NCI-H774 (cell line): Measurements from ENCODE around the gene HEATR1.

ENCODE experiments used
- DNase-seq: peaks from one replicate; lab custom pipeline; 2025; lab: John Stamatoyannopoulos, UW

Gene HEATR1

DNA sequence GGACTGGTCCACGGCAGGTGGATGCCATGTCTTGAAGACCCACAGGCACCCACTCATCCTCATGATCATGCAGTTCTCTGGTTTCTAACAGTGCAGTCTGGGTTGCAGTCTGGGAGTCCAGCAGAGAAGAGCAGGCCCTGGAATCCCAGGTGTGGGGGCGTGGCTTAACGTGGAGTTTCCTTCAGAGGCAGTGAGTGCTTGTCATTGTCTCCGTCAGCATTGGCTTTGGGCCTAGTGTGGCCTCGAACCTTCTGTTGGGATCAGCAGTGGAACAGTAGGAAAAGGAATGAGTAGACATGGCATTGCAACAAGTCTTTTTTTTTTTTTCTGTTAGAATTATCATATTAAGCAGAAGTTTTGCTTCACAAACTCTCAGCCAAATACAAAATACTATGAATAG lies 67.8 kb downstream of the HEATR1 start:
- DNase-seq = no peak

DNA sequence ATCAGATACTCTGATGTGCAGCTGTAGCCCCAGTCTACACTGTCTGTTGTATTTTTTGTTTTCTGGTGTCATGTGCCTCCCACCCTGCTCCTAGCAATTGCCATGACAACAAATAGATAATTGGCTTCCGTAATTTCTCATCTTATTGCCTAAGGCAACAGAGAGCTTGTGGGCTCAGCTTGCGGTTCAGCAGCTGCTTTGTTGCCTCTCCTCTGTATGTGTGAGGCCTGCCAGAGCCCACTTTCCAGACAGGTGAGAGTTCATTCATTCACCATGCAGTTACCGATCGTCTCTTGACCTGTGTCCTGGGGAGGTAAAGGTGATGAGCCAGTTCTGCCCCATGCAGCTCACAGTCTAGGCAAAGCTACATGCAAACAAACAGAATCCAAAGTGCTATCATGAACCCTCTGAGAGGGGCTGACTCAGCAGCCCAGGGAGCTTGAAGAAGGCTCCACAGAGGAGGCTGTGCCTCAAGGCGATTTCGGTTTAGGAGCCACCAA lies 68.6 kb downstream of the HEATR1 start:
- DNase-seq = peak; percentile 63

DNA sequence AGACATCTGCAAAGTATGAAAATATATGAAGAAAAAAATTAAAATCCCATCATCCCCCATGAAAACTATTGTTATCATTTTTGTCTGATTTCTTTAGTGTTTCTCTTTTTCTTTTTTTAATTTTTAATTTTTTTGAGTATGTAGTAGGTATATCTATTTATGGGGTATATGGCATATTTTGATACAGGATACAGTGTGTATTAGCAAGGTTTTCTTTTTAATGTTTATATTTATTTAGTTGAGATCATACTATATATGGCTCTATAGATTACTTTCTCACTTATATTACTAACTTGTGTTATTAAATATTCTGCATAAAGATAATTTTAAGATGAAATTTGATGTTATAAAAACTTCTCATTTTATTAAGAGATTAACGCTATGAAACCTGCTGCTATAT lies 69.1 kb downstream of the HEATR1 start:
- no peak for DNase-seq

DNA sequence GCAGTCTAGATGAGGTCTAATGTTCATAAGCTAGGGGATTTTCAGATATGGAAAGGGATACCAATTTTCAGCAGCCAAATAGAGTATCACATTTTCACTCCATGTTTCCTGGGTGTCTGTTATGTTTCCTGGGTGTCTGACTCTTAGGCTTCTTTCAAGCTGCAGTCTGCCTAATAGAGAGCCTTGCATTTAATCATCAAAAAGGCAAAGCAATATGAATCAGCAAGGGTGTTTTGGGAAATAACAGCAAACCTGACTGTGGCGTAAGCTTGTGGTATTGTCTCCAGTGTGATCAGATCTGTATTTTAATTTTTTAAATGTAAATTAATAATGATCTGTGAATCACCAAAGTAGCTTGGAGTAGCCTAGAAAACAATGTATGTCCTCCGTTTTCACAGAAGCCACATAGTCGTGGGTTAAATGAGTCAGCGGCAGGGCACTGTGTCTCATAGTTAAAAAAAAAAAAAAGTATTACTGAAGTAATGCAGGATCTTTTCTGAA lies 70.1 kb downstream of the HEATR1 start:
- no peak for DNase-seq

DNA sequence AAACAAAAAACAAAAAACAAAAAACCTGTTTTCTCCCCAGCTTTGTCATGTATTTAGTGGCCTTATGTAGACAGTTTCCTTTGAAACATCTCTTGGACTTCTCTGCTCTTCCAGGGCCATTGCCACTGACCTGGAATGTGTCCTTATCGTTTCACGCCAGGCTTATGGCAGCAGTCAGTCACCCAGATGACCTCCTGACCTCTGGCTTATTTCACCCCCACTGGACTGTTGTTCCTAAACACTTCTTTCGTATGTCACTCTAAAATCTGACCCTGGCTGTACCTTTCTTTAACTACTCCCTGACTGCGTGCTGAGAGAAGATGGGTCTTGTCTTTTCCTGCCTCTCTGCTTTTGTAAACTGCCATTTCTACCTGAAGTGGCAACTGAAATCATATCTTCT lies 71.5 kb downstream of the HEATR1 start:
- DNase-seq = no peak

DNA sequence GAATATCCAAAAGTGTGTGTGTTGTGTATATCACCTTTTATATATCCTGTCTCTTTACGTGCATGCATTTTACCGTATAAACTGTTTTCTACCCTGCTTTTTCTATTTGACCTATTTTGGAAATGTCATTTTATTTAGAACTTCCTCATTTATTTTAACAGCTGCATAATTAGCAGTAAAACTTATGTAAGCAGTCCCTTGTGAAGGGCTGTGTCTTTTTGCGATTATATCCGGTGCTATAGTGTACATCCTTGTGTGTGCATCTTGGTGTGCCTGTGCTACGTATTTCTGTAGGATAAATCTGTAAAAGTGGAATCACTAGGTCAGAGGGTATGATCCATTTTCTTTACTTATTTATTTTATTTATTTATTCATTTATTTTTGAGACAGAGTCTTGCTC lies 73.4 kb downstream of the HEATR1 start:
- DNase-seq = no peak

DNA sequence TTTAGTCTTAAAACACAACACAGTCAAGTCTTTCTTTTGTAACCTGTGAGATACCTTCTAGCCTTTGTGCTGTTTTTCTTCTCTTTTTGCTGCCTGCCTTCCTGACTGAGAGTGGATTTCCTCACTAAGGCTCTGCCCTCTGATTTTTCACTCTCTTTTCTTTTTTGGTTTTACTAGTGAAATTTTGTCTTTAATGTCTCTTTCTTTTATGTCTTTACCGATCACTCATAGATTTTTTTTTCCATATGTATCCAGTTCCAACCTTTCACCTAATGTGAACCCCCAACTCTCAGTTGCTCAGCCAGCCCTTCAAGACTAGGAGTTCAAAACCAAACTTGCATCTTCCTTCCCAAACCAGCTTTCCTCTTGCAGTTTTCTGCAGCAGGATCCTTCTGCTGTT lies 74.0 kb downstream of the HEATR1 start:
- DNase-seq = no peak

DNA sequence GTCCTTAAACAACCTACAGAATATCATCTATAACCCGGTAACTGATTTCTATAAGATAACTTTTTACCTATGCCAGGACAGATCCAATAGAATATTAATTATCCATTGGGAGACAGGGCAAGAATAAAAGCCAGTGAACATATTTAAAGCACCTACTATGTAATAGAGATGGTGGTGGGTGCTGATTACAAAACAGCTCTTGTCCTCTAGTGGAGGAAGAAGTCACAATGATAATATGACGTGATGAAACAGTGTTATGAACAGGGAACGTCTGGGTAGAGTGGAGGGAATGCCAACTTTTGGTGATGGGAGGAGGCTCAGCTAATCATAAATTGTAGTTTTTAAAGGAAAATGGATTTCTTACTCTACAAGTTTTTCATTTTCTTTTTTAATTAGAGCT lies 78.2 kb downstream of the HEATR1 start:
- no peak for DNase-seq

DNA sequence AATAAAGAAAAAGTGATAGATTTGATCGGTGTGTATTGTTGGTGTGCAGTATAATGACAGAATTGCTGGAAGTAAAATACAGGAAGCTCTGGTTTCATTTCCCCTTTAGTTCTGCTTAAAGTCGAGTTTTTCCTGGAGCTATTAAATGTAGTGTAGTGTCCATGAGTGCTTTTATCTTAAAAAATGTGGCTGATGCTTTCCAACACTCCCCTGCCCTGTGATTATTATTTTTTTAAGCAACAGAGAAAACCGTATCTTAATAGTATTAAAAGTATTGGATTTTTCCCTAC lies 79.5 kb downstream of the HEATR1 start:
- DNase-seq = no peak

DNA sequence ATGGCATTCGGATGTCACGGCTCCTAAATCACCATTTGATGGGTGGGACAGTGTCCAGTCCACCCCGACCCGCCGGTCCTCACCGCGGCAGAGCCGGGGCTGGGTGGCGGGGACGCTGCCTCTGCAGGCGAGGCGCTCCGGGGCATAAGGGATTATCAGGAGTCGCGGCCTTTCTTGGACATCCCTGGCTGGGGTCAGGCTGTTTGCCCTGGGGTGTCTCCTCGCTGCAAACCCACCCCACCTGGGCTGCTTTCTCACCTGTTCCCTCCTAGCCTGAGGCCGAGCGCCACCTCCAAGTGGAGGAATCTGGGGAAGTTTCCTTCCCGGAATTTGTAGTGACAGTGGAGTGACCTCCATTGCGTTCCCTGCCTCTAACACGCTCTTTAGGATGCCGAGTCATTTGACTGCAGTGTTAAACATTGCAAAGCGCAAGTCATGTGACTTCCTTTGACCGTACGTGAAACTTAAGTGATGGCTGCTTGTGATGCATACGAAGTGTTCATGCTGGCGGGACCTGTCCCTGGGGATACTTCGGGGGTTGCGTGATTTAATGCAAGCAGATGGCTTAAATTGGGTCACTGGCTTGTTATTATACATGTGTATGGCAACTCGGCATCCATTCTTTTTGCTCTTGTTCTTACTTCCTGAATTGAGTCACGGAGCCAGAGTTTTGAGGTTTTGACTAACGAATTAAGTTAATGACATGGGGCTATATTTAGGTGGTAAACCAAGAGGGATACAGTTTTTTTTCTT lies 80.0 kb downstream of the HEATR1 start:
- peak; percentile 77 for DNase-seq

DNA sequence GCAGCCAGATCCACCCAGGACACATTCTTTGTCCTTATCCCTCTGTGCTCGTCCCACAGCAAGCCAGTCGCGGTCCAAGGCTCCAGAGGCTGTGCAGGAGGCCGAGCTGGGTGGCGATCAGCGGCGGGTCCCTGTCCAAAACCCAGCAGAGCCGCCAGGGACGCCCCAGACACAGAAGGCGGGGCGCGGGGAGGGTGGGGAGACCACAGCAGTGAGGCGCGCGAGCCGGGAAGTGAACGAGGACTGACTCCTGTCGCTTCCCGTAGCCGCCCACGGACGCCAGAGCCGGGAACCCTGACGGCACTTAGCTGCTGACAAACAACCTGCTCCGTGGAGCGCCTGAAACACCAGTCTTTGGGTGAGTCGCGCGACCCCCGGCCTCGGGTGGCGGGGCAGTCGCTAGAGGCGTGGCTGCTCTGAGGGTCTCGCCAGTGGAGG lies 80.6 kb downstream of the HEATR1 start, which contains the start of gene LGALS8:
Gene LGALS8, plus strand, starts transcription at position 279 of the 438 bp plus-strand sequence. CDS start 2,089 bp downstream, outside the sequence.
- DNase-seq = peak; percentile 84

DNA sequence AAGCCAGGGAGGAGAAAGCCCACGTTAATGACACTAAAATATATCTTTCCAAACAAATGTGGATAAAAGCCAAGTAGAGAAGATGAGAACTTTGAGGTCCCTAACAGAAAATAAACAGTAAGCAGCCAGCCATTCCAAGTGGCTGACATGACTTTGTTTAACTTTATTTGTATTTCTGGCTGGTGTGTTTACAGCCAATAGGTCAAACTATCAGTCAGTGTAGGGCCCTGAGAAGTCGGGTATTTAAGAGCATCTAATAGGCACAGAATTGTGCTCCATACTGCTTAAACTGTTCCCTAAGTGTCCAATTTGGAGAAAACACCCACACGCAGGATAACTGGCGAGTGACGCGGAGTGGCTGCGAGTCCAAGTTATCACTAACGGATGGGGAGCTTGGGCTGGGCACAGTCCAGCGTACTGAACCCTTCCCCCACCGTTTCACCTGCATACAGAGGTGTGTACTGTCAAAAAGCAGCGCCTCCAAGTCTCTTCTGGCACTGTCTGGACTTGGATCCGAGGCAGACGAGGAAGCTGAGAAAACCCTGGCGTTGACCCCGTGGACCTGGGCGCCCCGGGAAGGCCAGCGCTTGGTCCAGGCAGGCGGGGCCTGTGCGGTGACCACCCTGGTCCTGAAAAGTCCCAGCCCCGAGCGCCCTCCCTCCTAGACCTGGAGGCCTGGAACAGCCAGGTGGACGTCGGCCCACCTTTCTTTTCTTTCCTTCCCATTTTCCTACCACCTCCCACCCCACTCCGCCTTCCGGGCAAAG lies 81.2 kb downstream of the HEATR1 start:
- DNase-seq = peak; percentile 43

DNA sequence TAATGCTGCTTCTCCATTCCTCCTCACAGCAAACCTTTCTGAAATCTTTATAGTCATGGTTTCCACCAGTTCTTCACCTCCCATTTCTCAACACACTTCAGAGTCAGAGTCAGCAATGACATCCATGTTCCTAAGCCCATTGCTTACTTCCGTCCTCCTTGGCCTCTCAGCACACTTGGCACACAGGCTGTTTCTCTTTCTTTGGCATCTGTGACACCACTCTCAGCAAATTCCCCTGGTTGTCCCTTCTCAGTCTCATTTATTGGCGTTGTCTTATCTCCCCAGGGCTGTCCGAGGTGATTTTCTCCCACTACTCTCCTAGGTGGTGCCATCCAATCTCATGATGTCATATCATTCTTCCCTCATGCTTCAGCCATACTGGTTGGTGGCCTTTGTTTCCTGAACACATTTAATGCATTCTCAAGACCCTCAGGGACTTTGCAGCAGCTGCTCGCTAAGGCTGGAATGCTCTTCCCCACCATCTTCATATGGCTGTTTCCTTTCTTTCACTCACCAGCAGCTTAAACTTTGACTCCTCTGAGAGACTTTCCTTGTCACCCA lies 83.8 kb downstream of the HEATR1 start:
- no peak for DNase-seq

DNA sequence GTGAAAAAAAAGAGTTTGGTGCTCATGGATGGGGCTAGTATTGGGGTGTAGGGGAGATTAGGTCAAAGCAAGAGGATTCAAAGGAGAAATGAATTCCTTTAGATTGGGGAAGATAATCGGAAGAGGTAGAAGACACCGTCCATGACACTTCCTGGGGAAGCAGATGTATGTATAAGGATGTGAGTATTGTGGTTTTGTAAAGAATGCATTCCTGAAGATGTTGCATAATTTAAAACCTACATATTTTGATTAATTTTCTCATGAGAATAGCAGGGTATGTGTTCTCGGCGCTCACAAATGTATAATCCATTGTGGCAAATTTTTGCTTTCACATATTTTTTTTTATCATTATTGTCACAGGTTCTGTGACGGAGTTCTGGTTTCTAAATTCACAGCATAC lies 86.0 kb downstream of the HEATR1 start:
- DNase-seq = no peak

DNA sequence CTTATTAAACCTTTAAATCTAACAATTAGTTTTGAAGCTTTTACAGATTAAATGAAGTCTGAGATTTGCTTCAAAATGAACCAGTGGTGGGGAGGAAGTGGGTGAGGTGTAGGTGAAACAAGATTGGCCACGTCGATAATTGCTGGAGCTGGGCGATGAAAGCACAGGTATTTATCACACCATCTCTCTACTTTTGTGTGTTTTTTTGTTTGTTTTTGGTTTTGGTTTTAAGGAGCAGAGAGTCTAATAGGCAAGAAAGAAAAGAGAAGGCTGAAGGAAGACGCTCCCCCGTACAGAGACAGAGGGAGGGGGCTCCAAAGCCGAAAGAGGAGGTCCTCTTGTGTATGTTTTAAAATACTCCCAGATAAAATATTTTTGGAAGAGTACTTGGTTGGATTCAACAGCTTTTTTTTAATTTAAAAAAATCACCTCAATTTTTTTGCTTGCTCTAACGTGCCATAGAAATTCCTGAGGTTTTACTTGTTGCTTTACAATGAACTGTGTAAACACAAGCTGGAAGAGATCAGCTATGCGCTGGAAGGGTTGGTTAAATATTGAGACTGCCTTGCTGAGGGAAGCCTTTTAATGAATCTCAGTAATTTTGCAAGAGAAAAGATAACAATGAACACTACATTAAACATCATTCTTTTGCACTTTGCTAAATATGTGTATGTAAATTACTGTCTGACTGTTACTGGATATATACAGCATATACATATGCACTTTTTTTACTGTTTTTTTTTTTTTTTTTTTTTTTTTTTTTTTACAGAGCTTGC lies 87.2 kb downstream of the HEATR1 start:
- peak; percentile 36 for DNase-seq

DNA sequence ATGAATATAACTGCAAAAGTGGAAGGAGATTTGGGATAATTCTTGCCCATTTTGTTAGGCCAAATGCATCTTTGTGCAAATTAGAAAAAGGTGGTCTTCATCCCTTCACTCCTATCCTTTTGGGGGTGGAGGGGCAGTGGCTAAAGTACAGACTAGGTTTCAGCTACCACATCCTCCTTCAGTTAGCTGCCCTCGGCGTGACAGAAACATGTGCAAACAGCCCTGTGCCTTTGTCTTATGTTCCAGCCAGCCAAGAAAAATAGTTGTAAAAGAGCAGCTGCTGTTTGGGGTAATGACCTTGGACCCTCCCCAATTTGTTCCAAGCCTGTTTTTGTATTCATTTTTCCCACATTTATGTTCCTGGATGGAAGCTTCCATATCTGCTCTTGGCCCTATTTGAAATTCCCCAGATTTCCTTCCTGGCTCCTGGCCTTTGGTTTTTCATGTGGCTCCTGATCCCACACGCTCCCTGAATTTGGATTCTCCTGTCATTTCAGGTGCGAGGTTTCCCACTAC lies 88.8 kb downstream of the HEATR1 start:
- DNase-seq = peak; percentile 84

DNA sequence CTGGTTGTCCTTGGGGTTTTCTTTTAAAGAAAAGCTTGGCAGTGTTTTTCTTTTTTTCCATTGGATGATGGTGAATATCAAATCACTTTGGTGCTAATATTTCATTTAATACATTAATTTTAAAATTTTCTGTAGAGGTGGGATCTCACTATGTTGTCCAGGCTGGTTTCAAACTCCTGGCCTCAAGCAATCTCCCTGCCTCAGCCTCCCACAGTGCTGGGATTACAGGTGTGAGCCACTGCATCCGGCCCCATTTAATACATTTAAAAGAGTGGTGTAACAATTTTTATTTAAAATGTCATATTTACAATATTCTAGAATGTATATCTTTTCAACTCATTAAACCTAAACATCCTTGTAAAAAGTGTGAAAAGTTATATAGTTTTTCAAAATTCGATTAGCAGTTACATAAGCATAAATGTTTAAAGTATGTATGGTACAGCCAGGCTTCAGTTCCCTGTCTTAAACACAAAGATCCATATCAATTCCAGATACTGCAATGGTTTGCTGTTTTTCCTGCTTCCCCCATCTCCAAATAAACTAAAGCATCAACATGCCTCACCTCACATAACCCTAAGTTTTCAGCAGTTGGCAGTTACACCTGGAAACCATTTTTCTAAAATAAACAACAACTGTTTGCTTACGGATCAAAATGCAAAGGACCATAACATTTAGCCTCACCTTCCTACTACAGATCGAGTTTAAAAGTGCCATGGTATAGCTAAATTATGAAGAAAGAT lies 89.4 kb downstream of the HEATR1 start:
- peak; percentile 94 for DNase-seq

DNA sequence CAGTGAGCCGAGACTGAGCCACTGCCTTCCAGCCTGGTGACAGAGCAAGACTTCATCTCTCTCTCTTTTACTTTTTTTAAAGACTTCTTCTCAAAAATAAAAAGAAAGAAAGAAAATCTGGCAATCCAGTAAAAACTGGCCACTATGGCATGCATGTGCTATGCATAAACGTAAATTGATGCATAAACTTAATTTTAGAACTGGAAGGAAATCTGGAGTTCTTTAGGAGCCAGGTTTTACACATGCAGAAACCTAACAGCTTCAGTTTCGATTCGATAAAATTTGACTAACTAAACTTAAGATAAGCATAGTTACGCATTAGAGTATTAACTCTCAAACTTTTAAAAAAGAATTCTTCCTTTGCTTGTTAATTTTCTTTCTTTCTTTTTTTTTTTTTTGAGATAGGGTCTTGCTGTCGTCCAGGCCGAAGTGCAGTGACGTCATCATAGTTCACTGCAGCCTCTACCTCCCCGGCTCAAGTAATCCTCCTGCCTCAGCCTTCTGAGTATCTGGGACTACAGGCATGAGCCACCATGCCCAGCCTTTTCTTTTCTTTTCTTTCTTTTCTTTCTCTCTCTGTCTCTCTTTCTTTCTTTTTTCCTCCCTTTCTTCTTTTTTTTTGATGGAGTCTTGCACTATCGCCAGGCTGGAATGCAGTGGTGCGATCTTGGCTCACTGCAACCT lies 92.4 kb downstream of the HEATR1 start:
- DNase-seq = no peak

DNA sequence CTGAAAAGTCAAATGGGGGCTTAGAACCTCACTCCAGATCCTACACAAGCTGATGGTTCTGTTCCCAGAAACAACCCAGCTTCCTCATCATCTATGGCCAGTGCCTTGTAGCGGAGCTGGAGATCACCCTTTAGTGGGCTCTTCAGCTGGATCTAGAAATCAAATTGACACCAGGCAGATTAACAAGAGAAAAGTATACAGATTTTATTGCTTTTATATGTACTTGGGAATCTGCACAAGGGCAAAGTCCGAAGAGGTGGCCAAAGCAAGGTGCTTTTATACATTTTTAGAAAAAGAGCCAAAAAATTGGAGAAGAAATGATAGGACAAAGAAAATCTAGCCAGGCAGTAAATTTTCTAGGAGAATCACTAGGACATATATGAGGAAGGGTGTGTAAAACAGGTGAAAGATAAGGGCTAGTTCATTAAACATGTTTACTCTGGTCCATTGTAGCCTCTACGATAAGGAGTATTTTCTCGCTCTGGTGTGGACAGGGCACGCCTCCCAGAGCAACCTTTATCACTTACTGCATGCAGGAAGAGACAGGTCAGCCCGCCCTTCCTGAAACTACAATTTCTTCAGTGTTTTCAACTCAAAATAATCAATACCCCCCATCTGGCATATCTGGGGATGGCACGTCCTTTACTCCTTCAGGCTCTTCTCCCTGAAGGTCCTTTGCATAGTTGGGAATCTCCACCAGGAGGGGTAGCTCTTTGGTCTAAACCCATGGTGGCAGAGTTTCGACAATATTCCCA lies 94.5 kb downstream of the HEATR1 start:
- DNase-seq = no peak

DNA sequence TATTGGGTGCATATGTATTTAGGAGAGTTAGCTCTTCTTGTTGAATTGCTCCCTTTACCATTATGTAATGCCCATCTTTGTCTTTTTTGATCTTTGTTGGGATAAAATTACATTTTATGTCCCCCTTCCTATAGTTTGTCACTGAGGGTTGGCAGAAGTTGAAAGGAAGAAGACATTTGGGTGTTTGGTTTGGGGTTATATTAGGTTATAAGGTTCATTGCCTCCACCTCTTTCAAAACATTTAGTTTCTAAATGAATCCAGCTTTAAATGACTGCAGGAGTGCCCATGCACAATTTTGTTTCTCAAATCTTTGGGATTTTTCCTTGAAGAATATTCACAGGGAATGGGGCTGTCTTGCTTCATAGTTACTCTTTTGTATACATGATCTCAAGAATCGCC lies 95.1 kb downstream of the HEATR1 start:
- DNase-seq = no peak
